Smooth muscle cell (in vitro differentiated cells): ENCODE measurements around the gene ABHD2. TPM values are rescaled to one million over a fixed set of nuclear protein-coding genes. Genes with fewer than 3 reads are reported as not detected.

Experiments used
- DNase-seq: peaks from one replicate; lab custom pipeline; 2025; ENCODE audit not compliant: unreplicated experiment; lab: John Stamatoyannopoulos, UW
- H2AFZ ChIP-seq: fragments of 200-600 bp; sonication (generic); 2 replicates; pipeline ENCODE4 v1.6.0; 2016; ENCODE audit warnings: antibody characterized with exemption, low read depth, mild to moderate bottlenecking
- H3F3A ChIP-seq: fragments of 200-600 bp; sonication (generic); 2 replicates; pipeline ENCODE4 v1.6.0; 2017; ENCODE audit warnings: antibody characterized with exemption, low read depth
- H3K27ac ChIP-seq: fragments of 200-600 bp; sonication (generic); 2 replicates; pipeline ENCODE4 v1.5.1; 2016; ENCODE audit warnings: low read depth, mild to moderate bottlenecking
- H3K27me3 ChIP-seq: fragments of 200-600 bp; sonication (generic); 2 replicates; pipeline ENCODE4 v1.6.1; 2016; ENCODE audit warnings: low read depth, mild to moderate bottlenecking
- H3K36me3 ChIP-seq: fragments of 200-600 bp; sonication (generic); 2 replicates; pipeline ENCODE4 v1.5.1; 2016; ENCODE audit warnings: low read depth
- H3K4me1 ChIP-seq: fragments of 200-600 bp; sonication (generic); 2 replicates; pipeline ENCODE4 v1.5.1; 2016; ENCODE audit warnings: low read depth
- H3K4me2 ChIP-seq: fragments of 200-600 bp; sonication (generic); 2 replicates; pipeline ENCODE4 v1.6.0; 2016; ENCODE audit warnings: mild to moderate bottlenecking
- H3K4me3 ChIP-seq: fragments of 200-600 bp; sonication (generic); 2 replicates; pipeline ENCODE4 v1.5.1; 2016; ENCODE audit warnings: mild to moderate bottlenecking
- H3K79me2 ChIP-seq: fragments of 200-600 bp; sonication (generic); 2 replicates; pipeline ENCODE4 v1.6.0; 2016; ENCODE audit warnings: low read depth, mild to moderate bottlenecking
- H3K9ac ChIP-seq: fragments of 200-600 bp; sonication (generic); 2 replicates; pipeline ENCODE4 v1.6.0; 2016; ENCODE audit warnings: low read depth
- H3K9me3 ChIP-seq: fragments of 200-600 bp; sonication (generic); replicated peaks from 2 replicates; pipeline ENCODE4 v1.5.1; 2016; ENCODE audit warnings: low read depth
- H4K20me1 ChIP-seq: fragments of 200-600 bp; sonication (generic); 2 replicates; pipeline ENCODE4 v1.6.0; 2016; ENCODE audit warnings: low read depth
- WGBS: methylation state at CpG from one replicate; pipeline ENCODE4 v1.1.7; 2016; ENCODE audit warnings: low lambda C conversion rate; 5-methylcytosine and 5-hydroxymethylcytosine counted together
- polyA plus RNA-seq: library from polyadenylated mRNA; unstranded; fragments of >200 nt; fragmentation: Nextera tagmentation; extraction: Ambion mirVana; gene quantifications from 2 replicates; pipeline ENCODE4 v1.2.1, GENCODE V29; 2016
- total RNA-seq: library from RNA; depleted of rRNA; stranded (reverse); fragments of >200 nt; gene quantifications from 2 replicates; pipeline ENCODE4 v1.2.3, GENCODE V29; 2014
- TF ChIP-seq, protein P1 (sequence below): fragments of 200-600 bp; sonication (generic); IDR thresholded peaks from 2 replicates; pipeline ENCODE4 v1.5.1; 2017; ENCODE audit warnings: borderline replicate concordance, mild to moderate bottlenecking, antibody characterized with exemption; ENCODE audit not compliant: insufficient read depth, poor library complexity, severe bottlenecking

ABHD2 gene
- total and polyA plus RNA-seq, 2 experiments from 2014 or later, result 9.4 to 23.9 TPM

DNA sequence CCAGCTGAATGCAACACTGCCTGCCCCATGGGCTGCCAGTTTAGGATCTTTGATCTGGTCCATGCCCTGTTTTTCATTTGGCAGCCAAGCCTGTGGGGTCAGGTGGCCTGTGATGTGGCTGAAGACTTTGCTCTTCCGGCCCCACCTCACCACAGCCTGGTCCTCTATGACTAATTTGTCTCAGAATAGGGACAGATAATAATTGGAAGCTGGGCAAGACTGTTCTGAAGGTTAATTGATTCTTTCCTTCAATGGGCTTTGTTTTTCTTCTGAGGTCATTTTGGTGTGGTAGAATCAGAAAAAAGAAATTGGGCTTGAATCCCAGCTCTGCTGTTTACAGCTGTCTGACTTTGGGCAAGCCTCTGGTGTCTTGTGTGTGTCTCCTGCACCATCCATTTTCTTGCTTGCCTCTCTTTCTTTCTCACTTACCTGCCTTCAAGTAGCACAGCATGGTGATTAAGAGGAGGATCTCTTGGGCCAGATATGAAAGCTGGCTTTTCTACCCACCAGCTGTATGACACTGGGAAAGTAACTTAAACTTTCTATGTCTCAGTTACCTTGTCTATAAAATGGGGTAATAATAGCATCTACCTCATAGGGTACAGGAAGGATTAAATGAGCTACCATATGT, 24.2 kb downstream of the ABHD2 start:
- Histone ChIP-seq H3K79me2 (peaks cover 4% of the 10 kb centered on the region), H4K20me1 (no peaks in the 10 kb centered on the region), H3K4me1 (no peaks in the 10 kb centered on the region), H3K4me3 (no peak overlapping the region), H3K9ac (no peak overlapping the region), H3K9me3 (no peaks in the 10 kb centered on the region), H3K36me3 (no peaks in the 10 kb centered on the region), H3F3A (no peaks in the 10 kb centered on the region), H3K27me3 (no peaks in the 10 kb centered on the region), H2AFZ (no peak overlapping the region), H3K27ac (no peak overlapping the region), H3K4me2 (no peak overlapping the region)
- no peak for DNase-seq
- TF ChIP-seq, protein P1, sequence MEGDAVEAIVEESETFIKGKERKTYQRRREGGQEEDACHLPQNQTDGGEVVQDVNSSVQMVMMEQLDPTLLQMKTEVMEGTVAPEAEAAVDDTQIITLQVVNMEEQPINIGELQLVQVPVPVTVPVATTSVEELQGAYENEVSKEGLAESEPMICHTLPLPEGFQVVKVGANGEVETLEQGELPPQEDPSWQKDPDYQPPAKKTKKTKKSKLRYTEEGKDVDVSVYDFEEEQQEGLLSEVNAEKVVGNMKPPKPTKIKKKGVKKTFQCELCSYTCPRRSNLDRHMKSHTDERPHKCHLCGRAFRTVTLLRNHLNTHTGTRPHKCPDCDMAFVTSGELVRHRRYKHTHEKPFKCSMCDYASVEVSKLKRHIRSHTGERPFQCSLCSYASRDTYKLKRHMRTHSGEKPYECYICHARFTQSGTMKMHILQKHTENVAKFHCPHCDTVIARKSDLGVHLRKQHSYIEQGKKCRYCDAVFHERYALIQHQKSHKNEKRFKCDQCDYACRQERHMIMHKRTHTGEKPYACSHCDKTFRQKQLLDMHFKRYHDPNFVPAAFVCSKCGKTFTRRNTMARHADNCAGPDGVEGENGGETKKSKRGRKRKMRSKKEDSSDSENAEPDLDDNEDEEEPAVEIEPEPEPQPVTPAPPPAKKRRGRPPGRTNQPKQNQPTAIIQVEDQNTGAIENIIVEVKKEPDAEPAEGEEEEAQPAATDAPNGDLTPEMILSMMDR, result no peak
- WGBS, result 76% methylated on average over 1 of the region's 1 CpG

DNA sequence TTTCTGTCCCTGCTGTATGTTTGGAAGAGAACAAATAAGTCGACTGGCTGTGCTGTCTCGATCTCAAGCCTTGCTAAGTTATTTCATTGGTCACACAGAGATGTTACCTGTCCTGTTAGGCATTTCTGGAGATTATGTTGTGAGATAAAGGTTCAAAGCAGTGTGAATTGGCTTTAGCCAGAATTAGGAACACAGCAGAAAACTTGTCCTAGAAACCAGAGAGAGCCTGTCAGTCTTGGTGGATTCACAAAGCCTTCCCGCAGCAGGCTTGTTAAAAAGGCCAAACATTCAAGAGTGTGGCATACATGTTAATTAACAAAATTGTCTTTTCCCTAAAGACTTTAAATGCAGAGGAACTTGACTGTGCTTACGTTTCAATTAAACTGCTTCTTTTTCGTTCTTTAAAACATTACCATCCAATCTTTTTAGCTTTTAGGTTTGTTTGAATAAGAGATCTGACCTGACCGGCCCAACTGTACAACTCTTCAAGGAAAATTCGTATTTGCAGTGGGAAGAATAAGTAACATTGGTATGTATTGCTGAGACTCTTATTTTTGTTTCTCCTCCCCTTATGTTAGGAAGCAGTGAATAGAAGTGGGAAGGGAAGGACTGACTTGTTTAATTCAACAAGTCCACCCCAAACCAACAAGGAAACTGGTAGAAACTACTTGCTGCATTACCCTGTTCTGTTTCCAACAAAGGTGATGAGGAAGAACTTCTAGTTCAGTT, 25.2 kb downstream of the ABHD2 start:
- no peak overlapping the region for H2AFZ ChIP-seq
- H3K4me2 ChIP-seq, result no peak overlapping the region
- peaks cover 4% of the 10 kb centered on the region for H3K79me2 ChIP-seq
- no peak for DNase-seq
- H3K9ac ChIP-seq, result no peak overlapping the region
- H3K36me3 ChIP-seq, result no peaks in the 10 kb centered on the region
- H3K27ac ChIP-seq, result no peak overlapping the region
- H4K20me1 ChIP-seq, result no peaks in the 10 kb centered on the region
- no peak overlapping the region for H3K4me3 ChIP-seq
- no peaks in the 10 kb centered on the region for H3F3A ChIP-seq
- no peaks in the 10 kb centered on the region for H3K4me1 ChIP-seq
- H3K9me3 ChIP-seq, result no peaks in the 10 kb centered on the region
- TF ChIP-seq, protein P1, result no peak
- H3K27me3 ChIP-seq, result no peaks in the 10 kb centered on the region
- WGBS, result 72% methylated on average over 7 of the region's 7 CpGs

DNA sequence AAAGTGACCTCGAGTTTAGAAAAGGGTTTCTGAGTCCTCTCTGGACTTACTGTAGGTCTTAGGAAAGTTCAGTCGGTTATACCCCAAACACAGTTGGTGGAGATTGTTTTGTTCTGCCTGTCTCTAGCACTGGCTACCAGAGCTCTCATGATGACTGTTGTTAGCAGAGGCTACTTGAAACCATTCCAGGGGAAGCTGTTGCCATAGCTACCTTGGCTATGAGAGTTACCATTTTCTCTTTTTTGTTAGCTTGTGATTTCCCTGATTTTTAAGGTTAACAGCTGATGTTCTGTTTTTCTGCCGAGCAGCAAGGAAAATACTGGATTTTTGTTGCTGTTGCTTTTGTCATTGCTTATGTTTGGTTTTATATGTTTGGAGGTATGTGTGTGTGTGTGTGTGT, 26.7 kb downstream of the ABHD2 start:
- Histone ChIP-seq H3K9ac (no peak overlapping the region), H2AFZ (no peak overlapping the region), H3K79me2 (peaks cover 4% of the 10 kb centered on the region), H3K36me3 (no peaks in the 10 kb centered on the region), H3K27me3 (no peaks in the 10 kb centered on the region), H3F3A (no peaks in the 10 kb centered on the region), H3K27ac (no peak overlapping the region), H3K9me3 (no peaks in the 10 kb centered on the region), H3K4me2 (no peak overlapping the region), H3K4me3 (no peak overlapping the region), H3K4me1 (no peaks in the 10 kb centered on the region), H4K20me1 (no peaks in the 10 kb centered on the region)
- TF ChIP-seq, protein P1, result no peak
- no peak for DNase-seq
- WGBS, result 92% methylated on average over 3 of the region's 3 CpGs
